Limb (tissue), 2 donors: ENCODE results near the gene A4GNT.
"Not testable (repeated sequence)": the region's sequence is repeated elsewhere in the genome, so short reads cannot be mapped to it uniquely, and the experiment has no call there.

Source experiments
- DNase-seq, 2 donors: peaks; one replicate each; pipeline ENCODE4 v3.0.0-alpha.2; 2016; ENCODE audit errors: extremely low spot score in 2 of 2

Gene A4GNT

DNA sequence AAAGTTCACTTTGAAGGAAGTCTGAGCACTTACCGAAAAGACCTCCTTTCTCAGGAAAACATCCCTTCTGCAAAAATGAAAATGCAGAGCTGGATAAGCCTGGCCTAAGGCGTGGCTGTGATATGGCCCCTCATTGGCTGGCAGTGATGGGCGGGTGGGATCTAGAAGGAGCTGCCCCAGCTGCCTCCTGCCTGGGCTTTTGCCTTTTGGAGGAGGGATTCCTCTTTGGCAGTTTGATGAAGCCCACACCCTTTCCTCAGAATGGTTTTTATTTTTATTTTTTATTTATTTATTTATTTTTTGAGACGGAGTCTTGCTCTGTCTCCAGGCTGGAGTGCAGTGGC lies 12.8 kb downstream of the A4GNT start:
- no peak for DNase-seq

DNA sequence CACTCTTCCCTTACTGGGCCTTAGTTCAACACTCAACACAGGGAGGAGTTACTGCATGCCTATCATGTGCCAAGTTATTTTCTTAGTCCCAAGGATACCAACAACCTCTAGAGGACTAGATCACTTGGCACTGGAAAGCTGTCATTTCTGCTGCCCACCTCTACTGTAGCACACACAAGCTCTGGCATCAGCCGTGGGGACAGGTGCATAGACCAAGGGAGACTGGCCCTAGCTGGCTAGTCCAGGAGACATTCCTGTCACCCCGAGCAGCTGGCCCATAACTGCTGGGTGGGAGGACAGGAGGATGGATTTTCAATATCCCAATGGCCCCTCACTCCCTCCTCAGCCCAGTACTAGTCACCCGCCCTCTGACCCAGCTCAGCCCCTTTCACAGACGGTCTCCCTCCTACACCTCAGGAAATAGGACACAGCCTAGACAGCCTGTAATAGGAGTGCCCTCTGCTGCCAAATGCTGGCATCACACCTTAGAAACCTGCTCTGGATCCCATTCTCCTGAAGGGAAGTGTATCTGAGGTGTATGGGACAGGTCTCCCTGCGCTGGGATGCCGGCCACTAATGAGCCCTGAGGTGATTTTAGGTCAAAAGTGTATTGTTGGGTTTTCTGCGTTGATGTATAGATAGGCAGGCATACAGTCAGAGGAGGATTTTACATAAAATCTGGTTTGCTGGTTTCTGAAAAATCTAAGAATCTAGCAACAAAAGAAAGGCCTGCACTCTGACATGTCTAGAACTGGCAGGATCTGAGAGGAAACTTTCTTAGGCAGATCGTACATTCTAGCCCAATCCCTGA lies 13.4 kb downstream of the A4GNT start:
- DNase-seq, result peak; percentile 61 to 84

DNA sequence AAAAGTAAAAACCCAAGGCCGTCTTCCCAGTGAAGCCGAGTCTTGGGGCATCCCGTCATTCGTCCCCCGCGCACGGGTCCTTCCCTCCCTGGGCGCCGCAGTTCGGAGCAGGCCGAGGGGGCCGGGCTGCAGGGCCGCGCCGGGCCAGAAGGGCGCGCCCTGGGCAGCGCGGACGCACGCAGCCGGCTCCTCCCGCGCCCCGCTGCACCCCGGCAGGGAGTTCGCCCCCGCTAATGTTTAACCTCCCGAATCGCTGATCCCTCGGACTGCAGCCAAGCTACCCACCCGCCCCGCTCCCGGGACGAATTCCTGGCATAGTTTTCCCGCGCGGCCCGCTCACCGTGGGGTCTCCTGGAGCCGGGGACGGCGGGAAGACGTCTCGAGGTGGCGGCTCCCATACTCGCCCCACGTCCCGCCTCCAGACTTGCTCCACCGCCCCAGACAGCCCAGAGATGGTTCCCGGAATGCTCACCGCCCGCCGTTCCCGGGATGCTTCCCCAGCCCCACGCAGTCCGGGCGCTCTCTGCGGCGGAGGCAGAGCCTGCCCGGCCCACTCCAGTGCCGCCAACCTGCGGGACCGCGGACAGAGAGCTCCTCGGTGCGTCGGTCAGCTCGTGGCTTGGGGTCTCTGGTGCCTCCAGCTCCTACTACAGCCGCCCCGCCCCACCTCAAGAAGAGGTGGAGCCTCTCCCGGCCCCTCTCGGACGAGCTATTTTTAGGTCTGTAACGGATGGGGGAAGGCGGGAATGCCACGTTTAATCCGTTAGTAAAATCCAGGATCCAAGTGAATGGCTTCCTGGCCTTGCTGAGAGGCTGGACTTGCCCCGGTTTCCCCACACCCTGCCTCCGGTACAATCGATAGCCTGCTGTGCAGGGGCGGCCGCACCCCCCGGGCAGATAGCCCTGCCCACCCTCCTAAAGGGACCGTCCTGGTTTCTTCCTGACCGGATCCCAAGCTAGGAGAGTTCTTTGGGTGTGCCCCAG lies 16.9 kb downstream of the A4GNT start, which contains the start of gene DZIP1L:
DZIP1L (minus strand) TSS at position 621 of the 984 bp plus-strand sequence. CDS start 11,637 bp downstream, outside the sequence.
- DNase-seq, result peak; percentile 76 to 85

DNA sequence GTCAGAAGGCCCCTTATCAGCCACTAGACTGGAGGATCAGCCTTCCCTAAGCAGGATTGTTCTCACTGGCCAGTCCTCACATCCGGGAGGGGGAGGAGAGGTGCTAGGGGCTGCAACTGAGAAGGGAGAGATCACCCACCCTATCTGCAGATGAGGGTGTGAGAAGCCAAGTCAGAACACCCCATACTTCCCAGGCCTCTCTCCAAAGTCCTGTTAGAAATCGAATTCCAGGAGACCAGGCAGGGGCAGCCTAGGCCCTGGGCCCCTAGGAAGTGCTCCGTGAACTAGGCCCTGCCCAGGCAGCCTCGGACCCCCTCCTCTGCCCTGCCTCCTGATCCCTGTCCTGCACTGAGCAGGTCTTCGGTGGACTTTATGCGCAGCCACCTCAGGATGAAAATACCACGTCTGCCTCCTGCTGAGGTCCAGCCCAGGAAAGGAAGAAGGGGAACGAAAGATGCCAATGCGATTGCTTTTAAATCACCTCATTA lies 17.7 kb downstream of the A4GNT start:
- DNase-seq, result peak; percentile 25 to 50

DNA sequence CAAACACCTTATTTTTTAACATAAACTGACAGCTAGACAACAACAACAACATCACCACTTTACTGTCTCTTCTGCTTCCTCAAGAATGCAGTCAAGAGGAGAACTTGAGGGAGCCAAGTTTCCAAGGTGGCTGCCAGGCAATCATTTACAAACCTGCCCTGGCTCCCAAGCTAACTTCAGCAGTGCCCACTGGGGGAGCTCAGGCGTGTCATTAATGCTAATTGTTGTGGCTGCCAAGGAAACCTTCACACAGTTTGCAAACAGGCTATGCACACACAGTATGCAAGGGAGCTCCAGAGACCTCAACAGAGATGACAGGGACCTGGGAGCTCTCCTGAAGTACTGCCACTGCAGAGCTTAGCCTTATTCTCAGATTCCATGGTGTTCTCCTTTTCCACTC lies 18.9 kb downstream of the A4GNT start:
- no peak for DNase-seq

DNA sequence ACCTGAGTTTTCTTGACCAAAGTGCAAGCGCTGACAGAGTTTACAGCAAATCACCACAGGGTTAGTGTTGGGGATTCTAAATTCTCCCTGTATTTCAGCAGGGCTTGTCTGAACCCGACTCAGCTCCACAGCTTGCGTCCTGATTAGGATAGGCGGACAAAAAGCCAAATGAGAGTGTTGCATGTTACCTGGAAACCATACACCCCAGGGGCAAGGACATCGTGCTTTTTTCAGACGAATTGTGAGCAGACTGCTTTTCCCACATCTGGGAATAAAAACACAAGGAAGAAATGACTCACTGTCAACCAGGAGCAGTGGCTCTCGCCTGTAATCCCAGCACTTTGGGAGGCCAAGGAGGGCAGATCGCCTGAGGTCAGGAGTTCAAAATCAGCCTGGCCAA lies 19.8 kb downstream of the A4GNT start:
- no peak for DNase-seq

DNA sequence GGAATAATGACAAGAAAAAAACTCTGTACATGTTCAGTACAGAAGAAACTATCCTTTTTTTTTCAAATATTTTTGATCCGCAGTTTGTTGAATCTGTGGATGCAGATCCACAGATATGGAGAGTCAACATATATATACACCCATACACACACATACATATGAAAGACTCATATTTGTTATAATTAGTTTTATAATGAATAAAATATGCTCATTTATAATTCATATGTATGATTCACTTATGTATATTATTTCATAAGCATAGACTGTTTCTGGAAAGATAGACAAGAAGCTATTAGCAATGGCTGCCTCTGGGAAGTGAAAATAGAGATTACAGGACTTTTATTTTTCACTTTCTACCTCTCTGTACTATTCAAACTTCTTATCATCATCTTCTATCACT lies 26.6 kb downstream of the A4GNT start:
- no peak for DNase-seq

DNA sequence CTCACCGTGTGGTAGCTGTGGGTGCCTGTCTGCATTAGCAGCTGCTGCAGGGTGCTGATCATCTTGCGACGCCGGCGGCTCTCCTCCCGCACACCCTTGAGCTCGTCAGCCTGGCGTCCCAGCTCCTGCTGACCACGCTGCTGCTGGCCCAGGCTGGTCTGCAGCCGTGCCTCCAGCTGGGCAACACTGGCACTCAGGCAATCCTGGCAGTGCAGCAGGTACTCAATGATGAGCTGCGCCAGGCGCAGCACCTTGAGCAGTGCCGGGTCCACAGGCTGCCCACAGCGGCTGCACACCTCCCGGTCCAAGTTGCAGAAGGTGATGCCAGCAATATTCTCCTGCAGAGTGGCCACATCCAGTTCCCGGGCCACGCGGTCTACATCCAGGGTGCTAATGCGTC lies 28.7 kb downstream of the A4GNT start:
- no peak for DNase-seq

DNA sequence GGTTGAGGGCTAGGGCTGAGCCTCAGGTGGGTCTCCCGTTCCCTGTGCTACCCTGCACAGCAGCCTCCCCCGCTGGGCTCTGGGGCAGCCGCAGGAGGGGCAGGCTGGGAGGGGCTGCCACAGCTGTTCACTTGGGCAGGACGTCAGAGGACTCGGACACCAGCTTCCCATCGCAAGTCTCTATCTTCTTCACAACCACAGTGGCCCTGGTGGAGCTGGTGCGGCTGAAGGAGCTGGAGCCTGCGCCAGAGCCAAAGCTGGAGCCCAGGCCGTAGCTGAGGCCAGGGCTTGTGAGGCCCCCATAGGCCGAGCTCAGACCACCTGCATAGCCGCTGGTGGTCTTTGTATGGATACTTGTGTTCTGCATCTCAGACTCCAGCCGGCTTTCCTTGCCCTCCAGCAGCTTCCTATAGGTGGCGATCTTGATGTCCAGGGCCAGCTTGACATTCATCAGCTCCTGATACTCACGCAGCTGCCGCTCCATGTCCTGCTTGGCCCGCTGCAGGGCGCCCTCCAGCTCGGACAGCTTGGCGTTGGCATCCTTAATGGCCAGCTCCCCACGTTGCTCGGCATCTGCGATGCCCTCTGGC lies 30.7 kb downstream of the A4GNT start:
- DNase-seq, result not testable (repeated sequence)

DNA sequence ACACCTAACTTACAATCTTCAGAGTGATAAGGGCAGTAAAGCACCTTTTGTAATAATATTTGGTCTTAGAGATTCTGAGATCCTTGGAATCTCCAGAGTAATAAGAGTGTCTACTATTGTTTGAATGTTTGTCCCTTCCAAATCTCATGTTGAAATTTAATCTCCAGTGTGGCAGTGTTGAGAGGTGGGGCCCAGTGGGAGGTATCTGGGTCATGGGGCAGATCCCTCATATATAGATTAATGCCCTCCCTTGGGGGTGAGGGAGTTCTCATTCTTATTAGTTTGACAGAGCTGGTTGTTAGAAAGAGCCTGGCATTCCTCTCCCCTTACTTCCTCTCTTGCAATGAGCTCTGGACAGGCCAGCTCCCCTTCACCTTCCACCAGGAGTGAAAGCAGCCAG lies 32.8 kb downstream of the A4GNT start:
- DNase-seq, result no peak

DNA sequence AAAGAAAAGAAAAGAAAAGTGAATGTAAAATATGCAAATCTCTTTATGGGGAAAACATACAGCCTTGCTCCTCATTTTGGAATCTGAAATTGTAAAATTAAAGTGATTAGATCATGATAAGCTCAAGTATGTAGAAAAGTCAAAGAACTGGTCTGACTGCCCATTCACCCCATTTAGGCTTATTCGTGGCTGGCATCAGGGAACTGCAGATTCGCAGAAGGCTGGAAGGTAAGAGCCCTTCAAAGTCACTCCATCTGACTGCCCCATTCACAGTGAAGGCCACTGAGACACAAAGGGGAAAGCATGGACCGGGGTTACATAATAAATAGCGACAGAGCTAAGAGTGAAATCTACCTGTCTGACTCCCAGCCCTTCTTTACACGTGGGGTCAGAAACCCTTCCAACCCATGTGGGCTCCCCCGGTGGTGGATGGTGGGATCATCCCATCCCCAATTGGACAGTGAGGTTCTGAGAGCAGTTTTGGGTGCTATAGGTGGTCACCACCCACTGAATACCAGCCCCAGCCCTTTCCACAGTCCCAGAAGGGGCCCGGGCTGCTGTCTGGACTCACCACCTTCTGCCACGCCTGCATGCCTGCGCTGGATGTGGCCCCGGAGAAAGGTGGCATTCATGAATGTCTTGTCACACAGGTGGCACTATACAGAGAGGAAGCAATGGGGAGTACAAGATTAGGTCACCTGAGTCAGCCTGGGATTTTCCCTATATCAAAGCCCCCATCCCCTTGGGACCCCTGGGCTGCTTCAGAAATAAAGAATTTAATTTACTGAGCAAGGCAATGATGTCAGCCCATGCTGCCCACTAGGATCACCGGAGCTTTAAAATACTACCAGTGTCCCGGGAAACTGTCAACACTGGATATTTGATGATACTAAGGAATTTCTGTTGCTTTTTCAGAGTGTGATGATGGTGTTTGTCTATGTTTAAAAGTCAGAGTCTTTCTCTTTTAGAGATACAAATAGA lies 34.7 kb downstream of the A4GNT start:
- DNase-seq, result no peak

DNA sequence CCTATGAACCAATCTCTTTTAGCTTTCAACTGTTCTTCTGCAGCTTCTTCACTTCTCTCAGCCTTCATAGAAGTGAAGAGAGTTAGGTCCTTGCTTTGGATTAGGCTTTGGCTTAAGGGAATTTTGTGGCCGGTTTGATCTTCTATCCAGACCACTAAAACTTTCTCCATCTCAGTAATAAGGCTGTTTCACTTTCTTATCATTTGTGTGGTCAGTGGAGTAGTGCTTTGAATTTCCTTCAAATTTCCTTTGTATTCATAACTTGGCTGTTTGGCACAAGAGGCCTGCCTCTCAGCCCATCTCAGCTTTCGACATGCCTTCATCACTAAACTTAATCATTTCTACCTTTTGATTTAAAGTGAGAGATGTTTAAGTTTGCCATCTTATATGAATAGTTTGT lies 38.5 kb downstream of the A4GNT start:
- no peak for DNase-seq

DNA sequence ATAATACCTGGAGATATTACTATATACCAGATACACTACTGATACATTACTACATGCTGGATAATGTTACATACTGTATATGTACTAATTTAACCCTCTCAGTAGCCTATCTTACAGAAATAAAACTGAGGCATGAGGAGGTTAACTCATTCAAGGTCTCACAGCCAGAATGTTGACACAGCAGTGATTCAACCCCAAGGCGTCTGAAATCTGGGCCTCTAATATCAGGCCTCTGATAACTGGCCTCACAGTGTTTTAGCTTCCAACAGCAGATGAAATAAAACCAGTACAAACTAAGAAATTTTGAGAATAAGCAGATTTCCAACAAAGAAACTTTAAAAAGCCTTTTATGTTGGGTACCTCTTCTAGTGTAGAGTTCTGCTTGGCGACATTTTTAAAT lies 40.2 kb downstream of the A4GNT start:
- no peak for DNase-seq

DNA sequence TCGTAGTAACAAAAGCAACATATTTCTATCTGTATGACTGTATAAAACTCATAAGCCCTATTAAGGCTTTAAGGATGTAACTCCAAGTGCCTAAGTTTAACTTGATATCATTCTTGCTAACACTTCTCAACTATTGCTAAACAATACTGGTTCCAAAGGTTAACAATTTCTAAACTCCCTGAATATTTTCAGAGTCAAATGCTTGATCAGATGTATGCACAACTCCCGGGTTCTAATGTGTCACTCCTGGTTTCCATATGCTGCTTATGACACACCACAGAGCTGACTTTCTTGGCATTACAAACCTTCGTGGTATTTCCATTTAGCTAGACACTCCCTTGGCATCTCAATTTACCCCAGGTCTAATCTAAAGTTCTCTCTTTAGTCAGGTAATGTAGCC lies 43.1 kb downstream of the A4GNT start:
- DNase-seq, result no peak

DNA sequence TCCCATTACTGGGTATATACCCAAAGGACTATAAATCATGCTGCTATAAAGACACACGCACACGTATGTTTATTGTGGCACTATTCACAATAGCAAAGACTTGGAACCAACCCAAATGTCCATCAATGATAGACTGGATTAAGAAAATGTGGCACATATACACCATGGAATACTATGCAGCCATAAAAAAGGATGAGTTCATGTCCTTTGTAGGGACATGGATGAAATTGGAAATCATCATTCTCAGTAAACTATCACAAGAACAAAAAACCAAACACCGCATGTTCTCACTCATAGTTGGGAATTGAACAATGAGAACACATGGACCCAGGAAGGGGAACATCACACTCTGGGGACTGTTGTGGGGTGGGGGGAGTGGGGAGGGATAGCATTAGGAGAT lies 46.4 kb downstream of the A4GNT start:
- not testable (repeated sequence) for DNase-seq

DNA sequence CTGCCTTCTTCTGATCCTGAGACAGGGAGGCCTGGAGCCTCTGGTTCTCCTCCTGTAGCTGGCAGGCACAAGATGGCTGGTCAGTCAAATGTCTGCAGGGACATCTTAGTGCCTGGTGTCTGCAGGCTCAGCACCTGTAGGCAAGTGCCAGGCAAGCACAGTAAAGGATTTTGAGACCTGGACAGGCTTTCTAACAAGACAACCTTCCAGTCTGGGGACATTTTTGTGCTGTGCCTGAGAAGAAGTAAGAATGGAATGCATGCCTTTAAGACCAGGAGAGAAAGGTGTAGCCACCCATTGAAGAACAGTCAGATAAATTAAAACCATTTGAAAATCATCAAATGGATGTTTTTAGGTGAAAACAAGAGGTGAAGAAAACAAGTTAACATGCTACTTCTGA lies 48.0 kb downstream of the A4GNT start:
- DNase-seq, result no peak

DNA sequence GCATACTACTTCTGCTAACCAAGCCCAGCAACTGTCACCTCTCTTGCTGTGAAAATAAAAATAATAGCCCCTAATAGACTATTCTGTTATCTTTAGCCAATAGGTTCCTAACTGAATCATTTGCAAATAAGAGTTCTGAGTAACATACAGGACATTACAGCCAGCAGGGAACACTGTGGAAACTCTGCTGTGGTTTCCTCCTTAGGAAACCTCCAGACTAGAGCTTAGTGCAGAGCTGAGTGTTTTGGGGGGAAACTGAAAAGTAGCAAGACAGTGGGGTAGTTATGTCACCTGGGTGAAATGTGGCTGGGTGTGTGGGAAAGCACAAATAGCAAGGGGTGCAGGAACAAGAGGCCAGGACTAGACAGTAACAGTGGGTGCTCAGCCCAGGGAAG lies 49.2 kb downstream of the A4GNT start:
- DNase-seq, result no peak

DNA sequence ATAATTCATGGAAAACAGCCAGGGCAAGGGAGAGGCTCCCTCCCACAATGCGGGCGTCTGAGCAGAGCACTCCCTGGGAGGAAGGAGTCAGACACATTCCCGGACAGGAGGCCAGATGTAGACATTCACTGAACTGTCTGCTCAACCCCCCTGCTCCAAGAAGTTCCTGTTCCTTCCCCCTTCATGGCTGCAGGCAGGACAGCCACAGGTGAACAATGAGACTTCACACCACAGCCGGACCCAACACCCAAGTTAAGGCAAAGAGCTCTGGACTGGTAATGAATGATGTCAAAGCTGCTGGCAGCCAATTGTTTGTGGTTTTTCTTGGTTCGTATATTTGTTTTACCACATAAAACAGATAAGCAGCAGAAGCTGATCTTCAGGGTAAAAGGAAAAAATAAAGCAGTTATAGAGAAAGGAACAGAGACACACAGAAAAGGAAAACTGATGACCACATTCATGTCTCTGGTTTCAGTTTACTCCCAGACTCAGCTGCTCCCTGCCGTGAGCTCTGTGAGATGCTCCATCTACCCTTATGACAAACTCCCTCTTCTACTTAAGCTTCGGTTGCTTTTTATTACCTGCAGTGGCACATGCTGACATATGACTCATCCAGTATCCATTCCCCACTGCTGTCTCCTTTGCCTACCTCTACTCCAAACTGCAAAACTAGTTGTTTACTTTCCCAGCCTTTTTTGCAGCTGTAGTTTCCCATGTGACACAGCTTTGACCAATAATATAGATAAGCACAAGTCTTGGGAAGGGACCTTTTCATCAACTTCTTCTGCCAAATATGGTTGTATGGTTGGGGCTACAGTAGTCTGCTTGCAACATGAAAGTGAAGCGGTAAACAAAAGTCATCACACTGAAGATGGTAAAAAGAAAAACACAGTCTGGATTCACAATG lies 49.9 kb downstream of the A4GNT start:
- DNase-seq, result no peak

DNA sequence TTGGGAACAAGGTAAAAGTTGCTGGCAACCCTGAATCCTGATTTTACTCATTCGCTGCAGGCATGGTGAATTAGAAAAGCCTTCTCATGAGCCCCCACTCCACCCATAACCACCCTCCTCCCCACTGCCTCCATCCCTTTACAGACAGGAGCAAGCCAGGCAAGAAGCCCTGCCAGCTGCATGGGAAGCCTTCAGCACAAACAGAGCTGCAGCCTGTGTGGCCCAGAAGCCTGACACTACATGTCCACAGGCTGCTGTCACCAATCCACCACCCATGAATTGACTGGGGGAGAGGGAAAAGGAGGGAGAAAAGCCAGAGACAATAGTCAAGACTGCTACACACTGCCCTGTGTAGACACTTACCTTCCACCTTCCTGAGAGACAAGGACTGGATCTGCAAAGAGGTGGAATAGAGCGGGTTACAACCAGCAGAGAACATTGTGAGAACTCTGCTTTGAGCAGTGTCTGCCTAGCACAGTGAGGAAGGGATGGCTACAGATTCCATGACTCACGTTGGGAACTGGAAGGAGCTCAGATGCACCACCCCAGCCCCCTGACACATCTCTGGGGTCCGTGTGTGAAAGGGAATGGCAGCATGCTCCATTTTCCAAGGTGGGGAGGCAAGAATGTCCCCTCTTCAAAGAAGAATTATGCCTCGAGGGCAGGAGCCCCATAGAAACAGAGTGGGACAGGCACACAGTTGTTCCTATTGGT lies 50.7 kb downstream of the A4GNT start:
- DNase-seq, result no peak
